Immature natural killer cell (primary cell): Measurements from ENCODE around the gene TSKU. TPM values are rescaled to one million over a fixed set of nuclear protein-coding genes. Genes with fewer than 3 reads are reported as not detected.

Source experiments
- DNase-seq, 3 donors: peaks; one replicate each; pipeline ENCODE4 v3.0.0; 2022; ENCODE audit warnings: mixed read lengths in 1 of 3
- H3K27ac Mint-ChIP-seq, 6 donors: one replicate each; pipeline ENCODE4 v1.8.0; 2020; ENCODE audit warnings: mixed read lengths in 6 of 6, mild to moderate bottlenecking in 5 of 6, inconsistent platforms in 4 of 6, moderate library complexity in 3 of 6
- H3K27me3 Mint-ChIP-seq, 3 donors: one replicate each; pipeline ENCODE4 v1.8.0; 2020 to 2021; ENCODE audit warnings: low read depth in 3 of 3, mild to moderate bottlenecking in 3 of 3, mixed read lengths in 3 of 3, moderate library complexity in 3 of 3, inconsistent platforms in 1 of 3
- H3K36me3 Mint-ChIP-seq, 3 donors: one replicate each; pipeline ENCODE4 v1.8.0; 2020; ENCODE audit warnings: mixed read lengths in 3 of 3, inconsistent platforms in 2 of 3, mild to moderate bottlenecking in 2 of 3
- H3K4me1 Mint-ChIP-seq, 2 donors: one replicate each; pipeline ENCODE4 v1.8.0; 2020; ENCODE audit warnings: inconsistent platforms in 2 of 2, mild to moderate bottlenecking in 2 of 2, mixed read lengths in 2 of 2, moderate library complexity in 1 of 2
- H3K4me3 Mint-ChIP-seq, 5 donors: one replicate each; pipeline ENCODE4 v1.8.0; 2020; ENCODE audit warnings: mild to moderate bottlenecking in 5 of 5, mixed read lengths in 5 of 5, inconsistent platforms in 3 of 5, moderate library complexity in 3 of 5
- H3K9me3 Mint-ChIP-seq, 6 donors: one replicate each; pipeline ENCODE4 v1.8.0; 2020; ENCODE audit warnings: mild to moderate bottlenecking in 6 of 6, mixed read lengths in 6 of 6, inconsistent platforms in 4 of 6, moderate library complexity in 3 of 6
- polyA plus RNA-seq, 3 donors: library from polyadenylated mRNA; unstranded; fragments of 300-500 nt; fragmentation: Illumina TruSeq; gene quantifications; one replicate each; pipeline ENCODE4 v1.2.3, GENCODE V29; 2021

The TSKU gene
- polyA plus RNA-seq, 3 donors from 2014 or later, result not detected

- H3K4me3 Mint-ChIP-seq, result no peak overlapping the region
- DNase-seq, result no peak
Measured at GRCh38 chr11:76760236-76760635, 22.9 kb upstream of the TSKU start.

GRCh38 chr11:76761718-76762355 is 21.3 kb upstream of the TSKU start:
- no peak for DNase-seq
- H3K4me3 Mint-ChIP-seq, result no peak overlapping the region
- H3K9me3 Mint-ChIP-seq, result no peaks in the 10 kb centered on the region
- no peak overlapping the region for H3K27ac Mint-ChIP-seq
- no peaks in the 10 kb centered on the region for H3K36me3 Mint-ChIP-seq
- H3K4me1 Mint-ChIP-seq, result peaks cover 0 to 1% of the 10 kb centered on the region in 2 donors
- H3K27me3 Mint-ChIP-seq, result no peaks in the 10 kb centered on the region

More at GRCh38 chr11:76760236-76760635, 22.9 kb upstream of the TSKU start:
- no peaks in the 10 kb centered on the region for H3K27me3 Mint-ChIP-seq
- H3K36me3 Mint-ChIP-seq, result no peaks in the 10 kb centered on the region
- H3K27ac Mint-ChIP-seq, result no peak overlapping the region
- H3K9me3 Mint-ChIP-seq, result no peaks in the 10 kb centered on the region
- no peaks in the 10 kb centered on the region for H3K4me1 Mint-ChIP-seq

- Mint-ChIP-seq H3K27me3 (peaks cover 0 to 1% (median 0%) of the 10 kb centered on the region in 3 donors), H3K9me3 (no peaks in the 10 kb centered on the region), H3K27ac (no peak overlapping the region), H3K4me1 (peaks cover under 1 to 6% of the 10 kb centered on the region in 2 donors), H3K4me3 (no peak overlapping the region), H3K36me3 (no peaks in the 10 kb centered on the region)
- DNase-seq, result no peak
Measured at GRCh38 chr11:76762356-76762752, 20.8 kb upstream of the TSKU start.

- Mint-ChIP-seq H3K36me3 (no peaks in the 10 kb centered on the region), H3K4me3 (no peak overlapping the region), H3K4me1 (peaks cover 4 to 13% of the 10 kb centered on the region in 2 donors), H3K27me3 (peaks cover 0 to 2% (median 1%) of the 10 kb centered on the region in 3 donors), H3K27ac (no peak overlapping the region), H3K9me3 (no peaks in the 10 kb centered on the region)
- DNase-seq, result no peak
Measured at GRCh38 chr11:76762867-76763572, 20.1 kb upstream of the TSKU start.

- no peak for DNase-seq
- Mint-ChIP-seq H3K4me1 (peaks cover 10 to 19% of the 10 kb centered on the region in 2 donors), H3K36me3 (no peaks in the 10 kb centered on the region), H3K4me3 (no peak overlapping the region), H3K9me3 (no peaks in the 10 kb centered on the region), H3K27ac (no peak overlapping the region), H3K27me3 (peaks cover 0 to 3% (median 2%) of the 10 kb centered on the region in 3 donors)
Measured at GRCh38 chr11:76763573-76764346, 19.4 kb upstream of the TSKU start.

- no peak overlapping the region for H3K27ac Mint-ChIP-seq
- no peak for DNase-seq
- peaks cover 0 to 3% (median 2%) of the 10 kb centered on the region in 3 donors for H3K27me3 Mint-ChIP-seq
Measured at GRCh38 chr11:76764941-76765665, 18.1 kb upstream of the TSKU start.

GRCh38 chr11:76765863-76766350 is 17.2 kb upstream of the TSKU start:
- Mint-ChIP-seq H3K4me3 (no peak overlapping the region), H3K27ac (no peak overlapping the region), H3K27me3 (peaks cover 0 to 4% (median 3%) of the 10 kb centered on the region in 3 donors), H3K36me3 (no peaks in the 10 kb centered on the region), H3K9me3 (no peaks in the 10 kb centered on the region), H3K4me1 (peaks cover 11 to 21% of the 10 kb centered on the region in 2 donors)
- DNase-seq, result no peak

More at GRCh38 chr11:76764941-76765665, 18.1 kb upstream of the TSKU start:
- no peaks in the 10 kb centered on the region for H3K9me3 Mint-ChIP-seq
- H3K4me3 Mint-ChIP-seq, result no peak overlapping the region
- H3K36me3 Mint-ChIP-seq, result no peaks in the 10 kb centered on the region
- H3K4me1 Mint-ChIP-seq, result peaks cover 11 to 21% of the 10 kb centered on the region in 2 donors

GRCh38 chr11:76766521-76766920 is 16.6 kb upstream of the TSKU start:
- H3K27ac Mint-ChIP-seq, result no peak overlapping the region
- DNase-seq, result no peak
- no peak overlapping the region for H3K4me3 Mint-ChIP-seq
- peaks cover 0 to 4% (median 3%) of the 10 kb centered on the region in 3 donors for H3K27me3 Mint-ChIP-seq
- H3K36me3 Mint-ChIP-seq, result no peaks in the 10 kb centered on the region
- peaks cover 11 to 21% of the 10 kb centered on the region in 2 donors for H3K4me1 Mint-ChIP-seq
- H3K9me3 Mint-ChIP-seq, result no peaks in the 10 kb centered on the region

GRCh38 chr11:76767659-76768058 is 15.5 kb upstream of the TSKU start:
- no peaks in the 10 kb centered on the region for H3K9me3 Mint-ChIP-seq
- peaks cover under 1 to 4% (median 3%) of the 10 kb centered on the region in 3 donors for H3K27me3 Mint-ChIP-seq
- DNase-seq, result no peak
- H3K4me1 Mint-ChIP-seq, result peaks cover 11 to 21% of the 10 kb centered on the region in 2 donors
- H3K4me3 Mint-ChIP-seq, result no peak overlapping the region
- no peaks in the 10 kb centered on the region for H3K36me3 Mint-ChIP-seq
- H3K27ac Mint-ChIP-seq, result peak overlapping the region in 2 of 6 donors; percentile 38 to 70

GRCh38 chr11:76768088-76768908 is 14.9 kb upstream of the TSKU start:
- peak overlapping the region in 1 of 6 donors; percentile 31 for H3K27ac Mint-ChIP-seq
- H3K36me3 Mint-ChIP-seq, result no peaks in the 10 kb centered on the region
- no peak for DNase-seq

GRCh38 chr11:76768909-76769560 is 14.1 kb upstream of the TSKU start:
- Mint-ChIP-seq H3K9me3 (no peaks in the 10 kb centered on the region), H3K36me3 (no peaks in the 10 kb centered on the region), H3K4me3 (no peak overlapping the region), H3K27me3 (peaks cover 2 to 4% (median 3%) of the 10 kb centered on the region in 3 donors), H3K4me1 (peaks cover 11 to 21% of the 10 kb centered on the region in 2 donors), H3K27ac (peak overlapping the region in 1 of 6 donors; percentile 31)
- DNase-seq, result no peak

More at GRCh38 chr11:76768088-76768908, 14.9 kb upstream of the TSKU start:
- peak overlapping the region in 1 of 5 donors; percentile 18 for H3K4me3 Mint-ChIP-seq
- H3K27me3 Mint-ChIP-seq, result peaks cover 2 to 4% (median 3%) of the 10 kb centered on the region in 3 donors
- peaks cover 11 to 21% of the 10 kb centered on the region in 2 donors for H3K4me1 Mint-ChIP-seq
- H3K9me3 Mint-ChIP-seq, result no peaks in the 10 kb centered on the region
